HepG2 (cell line): ENCODE results near the gene CX3CR1. TPM values are rescaled to one million over a fixed set of nuclear protein-coding genes. Genes with fewer than 3 reads are reported as not detected.

ENCODE experiments used
- ATAC-seq: fragments of 200-7000 bp; cut with Tn5 transposase; 3 replicates; pipeline ENCODE4 v1.9.1; 2020; ENCODE audit warnings: mild to moderate bottlenecking, moderate library complexity
- BruUV-seq: library from RNA; stranded (reverse); fragments of 400-500 nt; replicated peaks from 2 replicates; lab custom pipeline; 2021; lab: Mats Ljungman, UMichigan
- CTCF ChIA-PET: fragments of 300-600 bp; formaldehyde crosslinking; extraction: SDS; loops from one replicate; lab custom pipeline; 2021; ENCODE audit warnings: low total read pairs, inconsistent platforms, low intra/inter-chr PET ratio; lab: Yijun Ruan, JAX
- POLR2A ChIA-PET: fragments of 350-600 bp; sonication (Branson Sonifier 250); formaldehyde crosslinking; loops from one replicate; lab custom pipeline; 2020; ENCODE audit warnings: antibody characterized with exemption, inconsistent platforms; lab: Yijun Ruan, JAX
- DNase-seq: peaks from one replicate; pipeline ENCODE4 v3.0.0-alpha.2; 2015; ENCODE audit warnings: low spot score
- FAIRE-seq: peaks from 3 replicates; lab custom pipeline; 2011; peaks lifted over from hg19 to GRCh38; lab: Jason Lieb, UNC
- H2AFZ ChIP-seq: one replicate; pipeline ENCODE4 v1.6.1; 2011; ENCODE audit warnings: low read length, inconsistent platforms
- H3K27ac ChIP-seq: fragments of 300-600 bp; 3 replicates; pipeline ENCODE4 v1.8.0; 2011; ENCODE audit warnings: mixed run types, mild to moderate bottlenecking, mixed read lengths, low read length, inconsistent platforms; ENCODE audit not compliant: insufficient read depth; ENCODE audit errors: extremely low read length
- H3K27me3 ChIP-seq, 2 experiments: fragments of 200-600 bp in 1 of 2; 2 replicates in 1 of 2; 3 replicates in 1 of 2; pipeline versions ENCODE4 v1.6.0 to v1.8.0; 2011; ENCODE audit warnings: low read length in 2 of 2, mild to moderate bottlenecking in 2 of 2, moderate library complexity in 2 of 2, inconsistent platforms in 1 of 2; ENCODE audit not compliant: insufficient read depth in 2 of 2, control insufficient read depth in 1 of 2
- H3K36me3 ChIP-seq, 2 experiments: fragments of 200-600 bp in 1 of 2; replicated peaks in 1 of 2; 2 replicates in 1 of 2; 3 replicates in 1 of 2; pipeline versions ENCODE4 v1.5.1 to v1.8.0; 2011; ENCODE audit warnings: low read length in 2 of 2, inconsistent platforms in 1 of 2; ENCODE audit not compliant: insufficient read depth in 2 of 2, control insufficient read depth in 1 of 2
- H3K4me1 ChIP-seq: 2 replicates; pipeline ENCODE4 v1.5.1; 2012; ENCODE audit warnings: low read length, inconsistent platforms; ENCODE audit not compliant: insufficient read depth
- H3K4me2 ChIP-seq: 2 replicates; pipeline ENCODE4 v1.6.0; 2011; ENCODE audit warnings: low read depth, low read length, inconsistent platforms
- H3K4me3 ChIP-seq, 3 experiments: fragments of 200-600 bp in 1 of 3; sonication (generic), shearing (Covaris generic) in 1 of 3; replicated peaks in 1 of 3; 2 replicates each; pipeline ENCODE4 v1.5.1; 2011 to 2016; ENCODE audit warnings: low read length in 3 of 3, inconsistent platforms in 2 of 3, low read depth in 2 of 3, mild to moderate bottlenecking in 2 of 3, control low read depth in 1 of 3, mixed read lengths in 1 of 3; ENCODE audit not compliant: insufficient read depth in 1 of 3
- H3K79me2 ChIP-seq: one replicate; pipeline ENCODE4 v1.6.1; 2011; ENCODE audit warnings: low read length, inconsistent platforms; ENCODE audit not compliant: insufficient read depth
- H3K9ac ChIP-seq: 2 replicates; pipeline ENCODE4 v1.6.0; 2011; ENCODE audit warnings: mild to moderate bottlenecking, low read depth, low read length, inconsistent platforms; ENCODE audit not compliant: insufficient read depth
- H3K9me3 ChIP-seq: 2 replicates; pipeline ENCODE4 v1.5.1; 2012; ENCODE audit warnings: mild to moderate bottlenecking, low read length
- H4K20me1 ChIP-seq: 2 replicates; pipeline ENCODE4 v1.6.0; 2011; ENCODE audit warnings: inconsistent platforms, mild to moderate bottlenecking, low read length, moderate library complexity; ENCODE audit not compliant: insufficient read depth
- GATAD2A ChIP-seq: IDR thresholded peaks from 2 replicates; pipeline ENCODE4 v1.6.1; 2016
- HMG20B ChIP-seq: conservative IDR thresholded peaks from 2 replicates; pipeline ENCODE4 v1.6.1; 2016; ENCODE audit warnings: missing genetic modification reagents, missing compliant biosample characterization
- HMGA1 ChIP-seq: sonication (generic); formaldehyde crosslinking; conservative IDR thresholded peaks from 2 replicates; pipeline ENCODE4 v1.4.0; 2020; ENCODE audit warnings: missing genetic modification reagents
- IRF1 ChIP-seq: sonication (generic); formaldehyde crosslinking; IDR thresholded peaks from 2 replicates; pipeline ENCODE4 v1.4.0; 2020; ENCODE audit warnings: low read depth, mild to moderate bottlenecking, missing genetic modification reagents
- KDM6A ChIP-seq: IDR thresholded peaks from 2 replicates; pipeline ENCODE4 v1.6.1; 2016; ENCODE audit warnings: low read depth
- MTF1 ChIP-seq: sonication (generic); formaldehyde crosslinking; IDR thresholded peaks from 2 replicates; pipeline ENCODE4 v1.5.0; 2020; ENCODE audit warnings: missing genetic modification reagents
- PHF8 ChIP-seq: sonication (generic); formaldehyde crosslinking; IDR thresholded peaks from 2 replicates; pipeline ENCODE4 v1.5.0; 2020; ENCODE audit warnings: missing genetic modification reagents
- POLR2AphosphoS2 ChIP-seq: IDR thresholded peaks from 2 replicates; pipeline ENCODE4 v1.6.1; 2011; ENCODE audit warnings: low read depth, low read length, improper control_type of control experiment
- TBX3 ChIP-seq: fragments of 450-650 bp; IDR thresholded peaks from 2 replicates; pipeline ENCODE4 v1.6.1; 2017; ENCODE audit warnings: antibody characterized with exemption, mild to moderate bottlenecking, inconsistent platforms, borderline replicate concordance
- TFE3 ChIP-seq: IDR thresholded peaks from 2 replicates; pipeline ENCODE4 v1.6.1; 2016
- THAP11 ChIP-seq: IDR thresholded peaks from 2 replicates; pipeline ENCODE4 v1.6.1; 2016; ENCODE audit warnings: missing biosample characterization, missing genetic modification reagents
- TSC22D2 ChIP-seq: sonication (generic); formaldehyde crosslinking; IDR thresholded peaks from 2 replicates; pipeline ENCODE4 v1.5.1; 2020; ENCODE audit warnings: missing genetic modification reagents, mild to moderate bottlenecking, borderline replicate concordance
- ZBTB20 ChIP-seq: sonication (generic); formaldehyde crosslinking; IDR thresholded peaks from 2 replicates; pipeline ENCODE4 v1.8.1; 2023; ENCODE audit warnings: missing genetic modification reagents, low read depth, mild to moderate bottlenecking, borderline replicate concordance
- ZFP36L2 ChIP-seq: sonication (generic); formaldehyde crosslinking; IDR thresholded peaks from 2 replicates; pipeline ENCODE4 v1.4.0; 2020; ENCODE audit warnings: missing genetic modification reagents
- ZNF207 ChIP-seq: fragments of 450-650 bp; IDR thresholded peaks from 2 replicates; pipeline ENCODE4 v1.6.1; 2016; ENCODE audit warnings: antibody characterized with exemption, borderline replicate concordance
- ZNF292 ChIP-seq: sonication (generic); formaldehyde crosslinking; IDR thresholded peaks from 2 replicates; pipeline ENCODE4 v1.8.1; 2022; ENCODE audit warnings: mild to moderate bottlenecking, low read depth, missing genetic modification reagents, borderline replicate concordance
- ZNF878 ChIP-seq: sonication (generic); formaldehyde crosslinking; IDR thresholded peaks from 2 replicates; pipeline ENCODE4 v1.8.1; 2023; ENCODE audit warnings: mild to moderate bottlenecking, missing genetic modification reagents, moderate library complexity
- WGBS: methylation state at CpG from one replicate; pipeline ENCODE4 v1.1.6; 2017; ENCODE audit warnings: low lambda C conversion rate; 5-methylcytosine and 5-hydroxymethylcytosine counted together
- in situ Hi-C: cut with HindIII; loops from 2 replicates; pipeline ENCODE4 v1.10.0; 2017; ENCODE audit warnings: low pct_unique_long_range_greater_than_20kb; ENCODE audit not compliant: extremely low pct_ligation_motif_present
- intact Hi-C: fragments of 100-400 bp; cut with micrococcal nuclease; formaldehyde crosslinking; loops from one replicate; pipeline ENCODE4 v1.10.0; 2022; ENCODE audit not compliant: unreplicated experiment
- polyA plus RNA-seq, 8 experiments: library from polyadenylated mRNA; depleted of rRNA in 3 of 8; stranded (reverse) in 7 of 8; unstranded in 1 of 8; fragments of >200 nt; fragmentation: Illumina TruSeq in 4 of 8; extraction: Trizol in 4 of 8; gene quantifications; 2 replicates each; pipeline versions ENCODE4 v1.2.1 to v1.2.3, GENCODE V29; 2011 to 2016; ENCODE audit warnings: low read depth in 4 of 8, missing spikeins in 1 of 8, mixed read lengths in 1 of 8; ENCODE audit not compliant: insufficient read depth in 1 of 8
- total RNA-seq, 5 experiments: library from RNA; depleted of rRNA; stranded (reverse); fragments of >200 nt; fragmentation: Illumina TruSeq; extraction: Trizol; gene quantifications; 2 replicates each; pipeline ENCODE4 v1.2.3, GENCODE V29; 2016; ENCODE audit warnings: low read depth in 1 of 5

CX3CR1 gene
- total and polyA plus RNA-seq, 2 of the 13 experiments (the other 11 are each of a cell fraction or from before 2014, with no cell fraction given), result not detected

- no TSS peak for BruUV-seq
- TF ChIP-seq TFE3 (CRISPR knock-in tag) (no peak), GATAD2A (CRISPR knock-in tag) (no peak), ZFP36L2 (CRISPR knock-in tag) (no peak), MTF1 (CRISPR knock-in tag) (no peak), HMGA1 (CRISPR knock-in tag) (no peak)
- H3K4me3 ChIP-seq, result no peak overlapping the region
- no peaks in the 10 kb centered on the region for H3K4me1 ChIP-seq
- CTCF ChIA-PET, result no interaction called here
- H3K79me2 ChIP-seq, result no peaks in the 10 kb centered on the region
- no peak for DNase-seq
- H3K36me3 ChIP-seq, result no peaks in the 10 kb centered on the region
- peaks cover 4 to 48% of the 10 kb centered on the region in 2 experiments; a peak in 4 of 5 replicates for H3K27me3 ChIP-seq
- no peak overlapping the region for H2AFZ ChIP-seq
- no peak overlapping the region for H3K27ac ChIP-seq
- no peak overlapping the region for H3K9ac ChIP-seq
- in situ Hi-C loops (no loop called here), intact Hi-C loops (no loop called here)
- POLR2A ChIA-PET, result no interaction called here
- ATAC-seq, result no peak
- no peaks in the 10 kb centered on the region for H4K20me1 ChIP-seq
- WGBS, result under 1% methylated on average over 2 of the region's 2 CpGs
- no peaks in the 10 kb centered on the region for H3K9me3 ChIP-seq
- H3K4me2 ChIP-seq, result no peak overlapping the region
- FAIRE-seq, result no peak
These were observed 19.5 kb downstream of the CX3CR1 start for GRCh38 chr3:39260318-39260717.

- ATAC-seq (no peak), FAIRE-seq (no peak), DNase-seq (no peak)
- no peaks in the 10 kb centered on the region for H3K4me1 ChIP-seq
- no TSS peak for BruUV-seq
- H3K36me3 ChIP-seq, result no peaks in the 10 kb centered on the region
- no peak overlapping the region for H3K9ac ChIP-seq
- peaks cover 3 to 35% of the 10 kb centered on the region in 2 experiments; a peak in 4 of 5 replicates for H3K27me3 ChIP-seq
- intact Hi-C loops, result no loop called here
- H2AFZ ChIP-seq, result no peak overlapping the region
- H3K79me2 ChIP-seq, result no peaks in the 10 kb centered on the region
- POLR2A ChIA-PET, result no interaction called here
- in situ Hi-C loops, result no loop called here
- H3K27ac ChIP-seq, result no peak overlapping the region
- no peaks in the 10 kb centered on the region for H4K20me1 ChIP-seq
- no peaks in the 10 kb centered on the region for H3K9me3 ChIP-seq
- H3K4me3 ChIP-seq, result no peak overlapping the region
- 3% methylated on average over 5 of the region's 5 CpGs for WGBS
- H3K4me2 ChIP-seq, result no peak overlapping the region
- CTCF ChIA-PET, result no interaction called here
- TF ChIP-seq PHF8 (CRISPR knock-in tag) (no peak), ZNF207 (no peak), ZBTB20 (CRISPR knock-in tag) (no peak), ZNF878 (CRISPR knock-in tag) (no peak), POLR2AphosphoS2 (no peak), IRF1 (CRISPR knock-in tag) (no peak), KDM6A (no peak), ZNF292 (CRISPR knock-in tag) (no peak), TSC22D2 (CRISPR knock-in tag) (no peak), TBX3 (no peak), HMG20B (CRISPR knock-in tag) (no peak), THAP11 (CRISPR knock-in tag) (no peak)
These were observed 24.1 kb downstream of the CX3CR1 start for GRCh38 chr3:39255503-39256325.
